Measurements from ENCODE around the gene TOLLIP. TPM values are rescaled to one million over a fixed set of nuclear protein-coding genes. Genes with fewer than 3 reads are reported as not detected.

Gene TOLLIP
- total RNA-seq, 6 experiments from 2014 or later = 41.4 to 53.6 (median 49.0) TPM

DNA sequence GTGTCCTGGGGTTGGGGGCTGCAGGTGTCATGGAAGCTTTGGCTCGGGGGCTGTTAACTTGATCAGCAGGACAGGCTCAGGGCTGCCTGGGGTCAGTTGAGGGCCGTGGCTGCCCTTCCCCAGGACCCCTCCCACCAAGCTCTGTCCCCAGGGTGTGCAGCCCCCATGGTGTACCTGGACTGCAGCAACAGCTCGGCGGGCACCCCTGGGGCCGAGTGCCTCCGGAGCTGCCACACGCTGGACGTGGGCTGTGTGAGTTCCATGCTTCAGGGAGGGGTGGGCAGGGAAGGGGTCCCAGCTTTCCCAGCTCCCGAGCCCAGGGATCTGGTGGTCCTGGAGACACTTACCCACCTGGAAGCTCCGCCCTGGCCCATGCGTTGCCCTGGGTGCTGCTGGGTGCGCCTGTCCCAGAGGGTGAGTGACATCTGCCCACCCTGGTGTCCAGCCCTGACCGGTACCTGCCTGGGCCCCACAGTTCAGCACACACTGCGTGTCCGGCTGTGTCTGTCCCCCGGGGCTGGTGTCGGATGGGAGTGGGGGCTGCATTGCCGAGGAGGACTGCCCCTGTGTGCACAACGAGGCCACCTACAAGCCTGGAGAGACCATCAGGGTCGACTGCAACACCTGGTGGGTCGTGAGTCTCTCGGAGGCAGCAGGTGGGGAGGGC, 75.2 kb downstream of the TOLLIP start:
- no peak for DNase-seq

DNA sequence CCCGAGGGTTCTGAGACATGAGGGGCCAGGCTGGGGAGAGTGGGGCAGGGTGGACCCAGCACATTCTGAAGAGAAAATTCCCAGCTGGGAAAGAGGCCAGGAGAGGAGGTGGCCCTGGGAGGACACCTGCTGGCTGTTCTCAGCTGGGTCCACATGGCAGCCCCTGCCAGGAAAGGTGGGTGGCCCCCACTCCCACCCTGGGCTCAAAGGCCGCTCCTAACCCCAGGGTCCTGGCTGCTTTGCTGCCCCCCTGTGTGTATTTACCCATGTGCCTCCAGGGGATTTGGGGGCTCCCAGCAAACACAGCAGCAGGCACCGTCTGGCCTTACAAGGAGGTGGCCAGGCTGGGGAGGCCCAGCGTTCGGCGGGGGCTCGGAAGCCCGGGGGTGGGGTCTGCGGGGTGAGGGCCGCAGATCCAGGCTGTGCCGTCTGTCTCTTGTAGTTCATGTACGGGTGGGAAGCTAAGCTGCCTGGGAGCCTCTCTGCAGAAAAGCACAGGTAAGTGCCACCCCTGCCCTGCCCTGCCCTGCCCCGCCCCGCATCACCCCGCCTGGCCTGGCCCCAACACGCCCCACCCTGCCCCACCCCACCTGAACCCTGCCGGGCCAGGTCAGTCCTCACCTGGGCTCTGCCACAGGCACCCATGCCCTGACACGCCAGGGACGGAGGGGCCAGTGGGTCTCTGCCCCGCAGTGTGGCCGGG, 75.9 kb downstream of the TOLLIP start:
- no peak overlapping the region for H3K4me3 Mint-ChIP-seq
- H3K27ac Mint-ChIP-seq = no peak overlapping the region
- H3K36me3 Mint-ChIP-seq (ENCODE audit: low read depth) = no peaks in the 10 kb centered on the region
- TF ChIP-seq, protein P1, sequence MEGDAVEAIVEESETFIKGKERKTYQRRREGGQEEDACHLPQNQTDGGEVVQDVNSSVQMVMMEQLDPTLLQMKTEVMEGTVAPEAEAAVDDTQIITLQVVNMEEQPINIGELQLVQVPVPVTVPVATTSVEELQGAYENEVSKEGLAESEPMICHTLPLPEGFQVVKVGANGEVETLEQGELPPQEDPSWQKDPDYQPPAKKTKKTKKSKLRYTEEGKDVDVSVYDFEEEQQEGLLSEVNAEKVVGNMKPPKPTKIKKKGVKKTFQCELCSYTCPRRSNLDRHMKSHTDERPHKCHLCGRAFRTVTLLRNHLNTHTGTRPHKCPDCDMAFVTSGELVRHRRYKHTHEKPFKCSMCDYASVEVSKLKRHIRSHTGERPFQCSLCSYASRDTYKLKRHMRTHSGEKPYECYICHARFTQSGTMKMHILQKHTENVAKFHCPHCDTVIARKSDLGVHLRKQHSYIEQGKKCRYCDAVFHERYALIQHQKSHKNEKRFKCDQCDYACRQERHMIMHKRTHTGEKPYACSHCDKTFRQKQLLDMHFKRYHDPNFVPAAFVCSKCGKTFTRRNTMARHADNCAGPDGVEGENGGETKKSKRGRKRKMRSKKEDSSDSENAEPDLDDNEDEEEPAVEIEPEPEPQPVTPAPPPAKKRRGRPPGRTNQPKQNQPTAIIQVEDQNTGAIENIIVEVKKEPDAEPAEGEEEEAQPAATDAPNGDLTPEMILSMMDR (IDR thresholded peaks at IDR 0.05) = no peak
- no peak for DNase-seq
- no peaks in the 10 kb centered on the region for H3K9me3 Mint-ChIP-seq
- peaks cover 1% of the 10 kb centered on the region for H3K27me3 Mint-ChIP-seq (ENCODE audit: insufficient read depth)
- H3K4me1 Mint-ChIP-seq (ENCODE audit: low read depth) = no peaks in the 10 kb centered on the region

More for the DNA sequence above, 75.2 kb downstream of the TOLLIP start:
- H3K4me1 Mint-ChIP-seq (ENCODE audit: low read depth) = no peaks in the 10 kb centered on the region
- H3K27me3 Mint-ChIP-seq (ENCODE audit: insufficient read depth) = peaks cover 1% of the 10 kb centered on the region
- no peak overlapping the region for H3K4me3 Mint-ChIP-seq
- H3K9me3 Mint-ChIP-seq = no peaks in the 10 kb centered on the region
- no peak overlapping the region for H3K27ac Mint-ChIP-seq
- TF ChIP-seq, protein P1 (IDR thresholded peaks at IDR 0.05) = no peak
- H3K36me3 Mint-ChIP-seq (ENCODE audit: low read depth) = no peaks in the 10 kb centered on the region

DNA sequence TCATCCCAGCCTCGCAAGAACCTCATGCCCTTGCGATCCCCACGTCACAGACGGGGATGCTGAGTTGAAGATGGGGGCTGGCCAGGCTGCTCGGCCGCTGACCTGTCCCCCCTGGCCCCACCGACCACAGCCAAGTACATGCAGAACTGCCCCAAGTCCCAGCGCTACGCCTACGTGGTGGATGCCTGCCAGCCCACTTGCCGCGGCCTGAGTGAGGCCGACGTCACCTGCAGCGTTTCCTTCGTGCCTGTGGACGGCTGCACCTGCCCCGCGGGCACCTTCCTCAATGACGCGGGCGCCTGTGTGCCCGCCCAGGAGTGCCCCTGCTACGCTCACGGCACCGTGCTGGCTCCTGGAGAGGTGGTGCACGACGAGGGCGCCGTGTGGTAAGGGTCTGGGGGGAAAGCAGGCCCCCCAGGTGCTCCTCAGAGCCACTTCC, 76.5 kb downstream of the TOLLIP start:
- Mint-ChIP-seq H3K36me3 (ENCODE audit: low read depth) (no peaks in the 10 kb centered on the region), H3K27me3 (ENCODE audit: insufficient read depth) (no peaks in the 10 kb centered on the region; the same call in 1 of the 2 replicates), H3K4me3 (no peak overlapping the region), H3K9me3 (no peaks in the 10 kb centered on the region), H3K4me1 (ENCODE audit: low read depth) (no peaks in the 10 kb centered on the region), H3K27ac (no peak overlapping the region)
- no peak for DNase-seq
- TF ChIP-seq, protein P1 (IDR thresholded peaks at IDR 0.05) = no peak

DNA sequence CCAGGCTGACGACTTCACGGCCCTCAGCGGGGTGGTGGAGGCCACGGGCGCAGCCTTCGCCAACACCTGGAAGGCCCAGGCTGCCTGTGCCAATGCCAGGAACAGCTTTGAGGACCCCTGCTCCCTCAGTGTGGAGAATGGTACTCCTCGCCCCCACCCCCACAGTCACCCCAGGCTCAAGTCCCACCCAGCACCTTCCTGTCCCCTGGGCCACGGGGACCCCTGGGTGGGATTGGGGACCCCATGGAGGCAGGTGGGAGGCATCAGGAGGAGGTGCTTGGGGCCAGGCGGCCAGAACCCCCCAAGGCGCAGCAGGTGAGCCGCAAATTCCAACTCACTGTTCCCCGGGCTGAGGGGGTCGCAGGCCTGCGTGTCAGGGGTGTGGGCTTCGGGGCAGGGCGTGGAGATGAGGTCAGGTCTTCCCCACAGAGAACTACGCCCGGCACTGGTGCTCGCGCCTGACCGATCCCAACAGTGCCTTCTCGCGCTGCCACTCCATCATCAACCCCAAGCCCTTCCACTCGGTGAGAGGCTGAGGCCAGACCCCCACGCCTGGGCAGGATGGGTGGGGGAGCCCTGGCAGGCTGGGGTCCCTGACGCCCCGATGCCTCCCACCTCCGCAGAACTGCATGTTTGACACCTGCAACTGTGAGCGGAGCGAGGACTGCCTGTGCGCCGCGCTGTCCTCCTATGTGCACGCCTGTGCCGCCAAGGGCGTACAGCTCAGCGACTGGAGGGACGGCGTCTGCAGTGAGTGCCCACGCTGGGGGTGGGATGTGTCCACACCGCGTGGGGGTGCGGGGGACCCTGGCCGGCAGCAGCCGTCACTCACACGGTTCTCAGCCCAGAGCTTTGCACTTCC, 77.2 kb downstream of the TOLLIP start:
- Mint-ChIP-seq H3K36me3 (ENCODE audit: low read depth) (no peaks in the 10 kb centered on the region), H3K4me3 (no peak overlapping the region), H3K4me1 (ENCODE audit: low read depth) (no peaks in the 10 kb centered on the region), H3K27me3 (ENCODE audit: insufficient read depth) (no peaks in the 10 kb centered on the region; the same call in 1 of the 2 replicates), H3K27ac (no peak overlapping the region), H3K9me3 (no peaks in the 10 kb centered on the region)
- no peak for DNase-seq
- TF ChIP-seq, protein P1 (IDR thresholded peaks at IDR 0.05) = no peak

DNA sequence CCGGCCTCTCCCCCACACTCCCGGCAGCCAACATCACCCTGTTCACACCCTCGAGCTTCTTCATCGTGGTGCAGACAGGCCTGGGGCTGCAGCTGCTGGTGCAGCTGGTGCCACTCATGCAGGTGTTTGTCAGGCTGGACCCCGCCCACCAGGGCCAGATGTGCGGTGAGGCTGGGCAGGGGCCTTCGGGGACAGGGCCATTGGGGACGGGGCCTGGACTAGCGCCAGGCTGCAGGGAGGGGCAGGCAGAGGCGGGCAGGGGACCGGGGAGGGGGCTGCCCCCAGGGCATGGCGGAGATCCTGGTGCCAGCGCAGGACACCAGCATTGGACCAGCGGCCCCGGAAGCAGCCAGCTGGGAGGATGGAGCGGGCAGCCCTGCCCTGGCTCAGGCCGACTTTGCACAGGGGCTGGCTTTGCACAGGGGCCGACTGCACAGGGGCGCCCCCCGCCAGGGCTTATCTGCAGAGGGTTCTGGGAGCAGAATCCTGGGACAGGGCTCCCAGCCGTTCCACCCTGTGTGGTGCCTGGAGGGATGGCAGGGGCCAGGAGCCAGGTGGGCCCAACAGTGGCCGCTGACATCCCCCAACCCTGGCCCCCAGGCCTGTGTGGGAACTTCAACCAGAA, 77.9 kb downstream of the TOLLIP start:
- Mint-ChIP-seq H3K27ac (no peak overlapping the region), H3K27me3 (ENCODE audit: insufficient read depth) (no peaks in the 10 kb centered on the region; the same call in 1 of the 2 replicates), H3K4me3 (no peak overlapping the region), H3K4me1 (ENCODE audit: low read depth) (no peaks in the 10 kb centered on the region), H3K36me3 (ENCODE audit: low read depth) (no peaks in the 10 kb centered on the region), H3K9me3 (no peaks in the 10 kb centered on the region)
- DNase-seq = no peak
- TF ChIP-seq, protein P1 (IDR thresholded peaks at IDR 0.05) = no peak
